Measurements from ENCODE around the gene POM121L12.

DNA sequence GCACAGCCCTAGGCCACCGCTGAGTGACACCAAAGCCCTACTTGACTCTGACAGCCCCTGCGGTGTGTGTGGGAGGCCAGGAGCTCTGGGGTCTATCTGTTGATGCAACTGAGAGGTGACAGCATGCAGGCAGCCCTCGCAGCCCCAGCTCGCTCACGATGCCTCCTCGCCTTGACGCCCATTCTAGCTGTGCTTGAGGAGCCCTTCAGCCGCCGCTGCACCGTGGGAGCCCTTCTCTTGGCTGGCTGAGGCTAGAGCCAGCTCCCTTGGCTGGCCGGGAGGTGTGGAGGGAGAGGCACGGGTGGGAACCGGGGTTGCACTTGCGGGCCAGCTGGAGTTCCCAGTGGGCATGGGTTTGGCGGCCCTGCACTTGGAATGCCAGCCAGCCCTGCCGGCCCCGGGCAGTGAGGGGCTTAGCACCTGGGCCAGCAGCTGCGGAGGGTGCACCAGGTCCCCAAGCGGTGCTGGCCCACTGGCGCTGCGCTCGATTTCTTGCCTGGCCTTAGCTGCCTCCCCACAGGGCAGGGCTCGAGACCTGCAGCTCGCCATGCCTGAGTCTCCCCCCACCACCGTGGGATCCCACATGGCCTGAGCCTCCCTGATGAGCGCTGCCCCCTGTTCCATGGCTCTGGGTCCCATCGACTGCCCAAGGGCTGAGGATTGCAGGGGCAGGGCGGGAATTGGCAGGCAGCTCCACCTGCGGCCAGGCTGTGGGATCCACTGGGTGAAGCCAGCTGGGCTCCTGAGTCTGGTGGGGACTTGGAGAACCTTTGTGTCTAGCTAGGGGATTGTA, 31.6 kb upstream of the POM121L12 start:
- TF ChIP-seq, protein P1, sequence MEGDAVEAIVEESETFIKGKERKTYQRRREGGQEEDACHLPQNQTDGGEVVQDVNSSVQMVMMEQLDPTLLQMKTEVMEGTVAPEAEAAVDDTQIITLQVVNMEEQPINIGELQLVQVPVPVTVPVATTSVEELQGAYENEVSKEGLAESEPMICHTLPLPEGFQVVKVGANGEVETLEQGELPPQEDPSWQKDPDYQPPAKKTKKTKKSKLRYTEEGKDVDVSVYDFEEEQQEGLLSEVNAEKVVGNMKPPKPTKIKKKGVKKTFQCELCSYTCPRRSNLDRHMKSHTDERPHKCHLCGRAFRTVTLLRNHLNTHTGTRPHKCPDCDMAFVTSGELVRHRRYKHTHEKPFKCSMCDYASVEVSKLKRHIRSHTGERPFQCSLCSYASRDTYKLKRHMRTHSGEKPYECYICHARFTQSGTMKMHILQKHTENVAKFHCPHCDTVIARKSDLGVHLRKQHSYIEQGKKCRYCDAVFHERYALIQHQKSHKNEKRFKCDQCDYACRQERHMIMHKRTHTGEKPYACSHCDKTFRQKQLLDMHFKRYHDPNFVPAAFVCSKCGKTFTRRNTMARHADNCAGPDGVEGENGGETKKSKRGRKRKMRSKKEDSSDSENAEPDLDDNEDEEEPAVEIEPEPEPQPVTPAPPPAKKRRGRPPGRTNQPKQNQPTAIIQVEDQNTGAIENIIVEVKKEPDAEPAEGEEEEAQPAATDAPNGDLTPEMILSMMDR (IDR thresholded peaks at IDR 0.05; ENCODE audit: low read depth, low read length, poor library complexity, severe bottlenecking), result no peak
- TF ChIP-seq EZH2phosphoT487 (IDR thresholded peaks at IDR 0.05; ENCODE audit: borderline replicate concordance, low read length), result no peak
